WTC11 (cell line): ENCODE results near the gene CORO2B. TPM values are rescaled to one million over a fixed set of nuclear protein-coding genes. Genes with fewer than 3 reads are reported as not detected.

Experiments used
- ATAC-seq: fragments of 200-7000 bp; cut with Tn5 transposase; 2 replicates; pipeline ENCODE4 v1.10.0; 2021; ENCODE audit warnings: mild to moderate bottlenecking, moderate library complexity
- CTCF ChIA-PET: fragments of 300-600 bp; sonication (Branson Sonifier 250); formaldehyde crosslinking; loops from one replicate; lab custom pipeline; 2021; ENCODE audit warnings: antibody characterized with exemption; lab: Charles Lee
- POLR2A ChIA-PET: fragments of 350-600 bp; sonication (Branson Sonifier 250); formaldehyde crosslinking; loops from one replicate; lab custom pipeline; 2021; ENCODE audit warnings: antibody characterized with exemption; lab: Charles Lee
- DNase-seq: peaks from one replicate; pipeline ENCODE4 v3.0.0; 2021; ENCODE audit warnings: low spot score
- H3K27ac Mint-ChIP-seq: 2 replicates; pipeline ENCODE4 v1.8.0; 2021; ENCODE audit warnings: mixed read lengths
- H3K27me3 Mint-ChIP-seq: 2 replicates; pipeline ENCODE4 v1.8.0; 2021; ENCODE audit warnings: low read depth, mild to moderate bottlenecking, moderate library complexity, mixed read lengths
- H3K36me3 Mint-ChIP-seq: 2 replicates; pipeline ENCODE4 v1.8.0; 2021; ENCODE audit warnings: mixed read lengths
- H3K4me1 Mint-ChIP-seq: 2 replicates; pipeline ENCODE4 v1.8.0; 2022; ENCODE audit warnings: mixed read lengths
- H3K4me3 Mint-ChIP-seq: 2 replicates; pipeline ENCODE4 v1.8.0; 2021; ENCODE audit warnings: mild to moderate bottlenecking, moderate library complexity, mixed read lengths
- H3K9me3 Mint-ChIP-seq: 2 replicates; pipeline ENCODE4 v1.8.0; 2021; ENCODE audit warnings: mixed read lengths
- CREM ChIP-seq: sonication (generic); formaldehyde crosslinking; IDR thresholded peaks from 2 replicates; pipeline ENCODE4 v1.8.1; 2022; ENCODE audit warnings: mild to moderate bottlenecking, missing genetic modification reagents, moderate library complexity
- EMX1 ChIP-seq: fragments of 250-450 bp; sonication (Bioruptor Pico); IDR thresholded peaks from 2 replicates; pipeline ENCODE4 v1.8.0; 2021; ENCODE audit warnings: mild to moderate bottlenecking
- ETV6 ChIP-seq: sonication (generic); formaldehyde crosslinking; IDR thresholded peaks from 2 replicates; pipeline ENCODE4 v1.8.1; 2022; ENCODE audit warnings: mild to moderate bottlenecking, missing genetic modification reagents
- ZBTB21 ChIP-seq: sonication (generic); formaldehyde crosslinking; IDR thresholded peaks from 2 replicates; pipeline ENCODE4 v1.8.1; 2023; ENCODE audit warnings: mild to moderate bottlenecking, missing genetic modification reagents, borderline replicate concordance
- ZNF396 ChIP-seq: fragments of 250-450 bp; sonication (Bioruptor Pico); IDR thresholded peaks from 2 replicates; pipeline ENCODE4 v1.8.0; 2021; ENCODE audit warnings: mild to moderate bottlenecking, moderate library complexity, borderline replicate concordance
- ZNF423 ChIP-seq: fragments of 250-450 bp; sonication (Bioruptor Pico); IDR thresholded peaks from 2 replicates; pipeline ENCODE4 v2.1.2; 2022; ENCODE audit warnings: mild to moderate bottlenecking, moderate library complexity
- total RNA-seq: library from RNA; stranded (reverse); gene quantifications from 3 replicates; pipeline ENCODE4 v1.2.3, GENCODE V29; 2021
- TF ChIP-seq, protein P1 (sequence below): sonication (generic); formaldehyde crosslinking; conservative IDR thresholded peaks from 2 replicates; pipeline ENCODE4 v1.8.1; 2022; ENCODE audit warnings: mild to moderate bottlenecking, missing genetic modification reagents
- TF ChIP-seq, protein P2 (sequence below): sonication (generic); formaldehyde crosslinking; IDR thresholded peaks from 2 replicates; pipeline ENCODE4 v1.8.1; 2023; ENCODE audit warnings: mild to moderate bottlenecking, missing genetic modification reagents, moderate library complexity
- TF ChIP-seq, protein P3 (sequence below): sonication (generic); formaldehyde crosslinking; conservative IDR thresholded peaks from 2 replicates; pipeline ENCODE4 v1.8.1; 2023; ENCODE audit warnings: mild to moderate bottlenecking, low read depth, missing genetic modification reagents, moderate library complexity
- TF ChIP-seq, protein P4 (sequence below): fragments of 200-600 bp; IDR thresholded peaks from 2 replicates; pipeline ENCODE4 v1.8.0; 2022; ENCODE audit warnings: antibody characterized with exemption
- TF ChIP-seq, protein P5 (sequence below): sonication (generic); formaldehyde crosslinking; IDR thresholded peaks from 2 replicates; pipeline ENCODE4 v1.8.1; 2022; ENCODE audit warnings: mild to moderate bottlenecking, moderate library complexity, missing genetic modification reagents
- TF ChIP-seq, protein P6 (sequence below): sonication (generic); formaldehyde crosslinking; IDR thresholded peaks from 2 replicates; pipeline ENCODE4 v1.8.1; 2022; ENCODE audit warnings: missing genetic modification reagents, borderline replicate concordance
- TF ChIP-seq, protein P7 (sequence below): sonication (generic); formaldehyde crosslinking; IDR thresholded peaks from 2 replicates; pipeline ENCODE4 v1.8.1; 2023; ENCODE audit warnings: mild to moderate bottlenecking, missing genetic modification reagents
- TF ChIP-seq, protein P8 (sequence below): sonication (generic); formaldehyde crosslinking; IDR thresholded peaks from 2 replicates; pipeline ENCODE4 v1.8.0; 2023; ENCODE audit warnings: mild to moderate bottlenecking, missing genetic modification reagents

The CORO2B gene
- total RNA-seq, 1 experiment from 2014 or later = 4.9 TPM

DNA sequence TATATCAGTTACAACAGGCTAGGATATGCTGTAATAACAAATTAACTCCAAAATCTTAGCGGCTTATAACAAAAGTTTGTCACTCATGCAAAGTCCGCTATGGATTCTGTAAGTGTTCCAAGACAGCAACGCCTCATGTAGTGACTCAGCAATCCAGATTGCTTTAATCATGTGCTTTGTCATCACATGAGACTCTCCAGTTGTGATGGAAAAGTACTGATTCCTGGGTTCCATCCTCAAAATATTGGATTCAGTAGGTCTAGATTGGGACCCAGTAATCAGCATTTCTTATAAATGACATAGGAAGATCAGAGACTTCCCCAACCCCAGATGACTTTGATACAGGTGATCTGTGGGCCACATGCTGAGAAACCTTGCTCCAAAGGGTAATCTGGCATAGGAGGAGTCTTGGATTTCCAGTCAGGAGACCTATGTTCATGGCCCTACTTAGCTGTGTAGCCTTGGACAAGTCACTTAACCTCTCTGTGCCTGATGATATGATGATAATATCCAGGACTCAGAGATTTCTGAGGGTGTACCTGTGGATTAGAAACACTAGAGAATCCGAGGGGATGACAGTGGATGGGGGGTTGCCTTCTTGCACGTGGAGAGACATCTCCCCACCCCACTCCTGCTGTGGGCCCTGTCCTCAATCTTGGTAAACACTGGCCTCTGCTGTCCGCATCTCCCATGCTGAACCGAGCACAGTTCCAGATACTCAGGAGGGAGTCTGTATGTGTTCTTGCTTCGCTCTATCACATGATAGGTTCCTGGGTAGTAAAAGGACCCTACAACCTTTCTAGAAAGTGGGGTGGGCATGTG lies 65.5 kb downstream of the CORO2B start:
- no peak for TF ChIP-seq ETV6 (CRISPR knock-in tag)
- TF ChIP-seq ZBTB21 = no peak
- TF ChIP-seq ZNF423 (CRISPR knock-in tag) = no peak
- TF ChIP-seq CREM (CRISPR knock-in tag) = no peak
- TF ChIP-seq, protein P1, sequence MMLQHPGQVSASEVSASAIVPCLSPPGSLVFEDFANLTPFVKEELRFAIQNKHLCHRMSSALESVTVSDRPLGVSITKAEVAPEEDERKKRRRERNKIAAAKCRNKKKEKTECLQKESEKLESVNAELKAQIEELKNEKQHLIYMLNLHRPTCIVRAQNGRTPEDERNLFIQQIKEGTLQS (CRISPR knock-in tag) = no peak
- no peak for TF ChIP-seq EMX1 (CRISPR knock-in tag)
- TF ChIP-seq, protein P2, sequence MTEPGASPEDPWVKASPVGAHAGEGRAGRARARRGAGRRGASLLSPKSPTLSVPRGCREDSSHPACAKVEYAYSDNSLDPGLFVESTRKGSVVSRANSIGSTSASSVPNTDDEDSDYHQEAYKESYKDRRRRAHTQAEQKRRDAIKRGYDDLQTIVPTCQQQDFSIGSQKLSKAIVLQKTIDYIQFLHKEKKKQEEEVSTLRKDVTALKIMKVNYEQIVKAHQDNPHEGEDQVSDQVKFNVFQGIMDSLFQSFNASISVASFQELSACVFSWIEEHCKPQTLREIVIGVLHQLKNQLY (CRISPR knock-in tag) = no peak
- CTCF ChIA-PET = interaction anchor here (1.2 to 1.9 kb wide), 4 partner anchors 13 to 232 kb away, joined by 3 to 8 read pairs (median 4); no protein-coding TSS in a partner anchor
- H3K36me3 Mint-ChIP-seq = no peaks in the 10 kb centered on the region

DNA sequence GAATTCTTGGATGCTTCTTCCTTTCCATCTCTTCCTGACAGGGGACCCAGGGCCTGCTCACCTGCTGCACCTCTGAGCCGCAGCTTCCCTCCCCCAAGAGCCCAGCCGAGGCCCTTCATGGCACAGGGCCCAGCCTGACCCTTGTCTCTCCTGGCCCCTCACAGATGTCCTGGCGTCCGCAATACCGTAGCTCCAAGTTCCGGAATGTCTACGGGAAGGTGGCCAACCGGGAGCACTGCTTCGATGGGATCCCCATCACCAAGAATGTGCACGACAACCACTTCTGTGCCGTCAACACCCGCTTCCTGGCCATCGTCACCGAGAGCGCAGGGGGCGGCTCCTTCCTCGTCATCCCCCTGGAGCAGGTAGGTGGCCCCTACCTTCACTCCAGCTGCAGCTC lies 66.2 kb downstream of the CORO2B start:
- Mint-ChIP-seq H3K36me3 (no peaks in the 10 kb centered on the region), H3K27ac (no peak overlapping the region), H3K9me3 (no peaks in the 10 kb centered on the region), H3K4me3 (no peak overlapping the region), H3K4me1 (peaks cover 27% of the 10 kb centered on the region), H3K27me3 (no peaks in the 10 kb centered on the region)
- ATAC-seq (no peak), DNase-seq (no peak)
- ChIA-PET POLR2A (no interaction called here), CTCF (interaction anchor here (1.2 to 2.2 kb wide), 4 partner anchors 13 to 231 kb away, joined by 3 to 9 read pairs (median 4); no protein-coding TSS in a partner anchor)
- TF ChIP-seq, protein P3, sequence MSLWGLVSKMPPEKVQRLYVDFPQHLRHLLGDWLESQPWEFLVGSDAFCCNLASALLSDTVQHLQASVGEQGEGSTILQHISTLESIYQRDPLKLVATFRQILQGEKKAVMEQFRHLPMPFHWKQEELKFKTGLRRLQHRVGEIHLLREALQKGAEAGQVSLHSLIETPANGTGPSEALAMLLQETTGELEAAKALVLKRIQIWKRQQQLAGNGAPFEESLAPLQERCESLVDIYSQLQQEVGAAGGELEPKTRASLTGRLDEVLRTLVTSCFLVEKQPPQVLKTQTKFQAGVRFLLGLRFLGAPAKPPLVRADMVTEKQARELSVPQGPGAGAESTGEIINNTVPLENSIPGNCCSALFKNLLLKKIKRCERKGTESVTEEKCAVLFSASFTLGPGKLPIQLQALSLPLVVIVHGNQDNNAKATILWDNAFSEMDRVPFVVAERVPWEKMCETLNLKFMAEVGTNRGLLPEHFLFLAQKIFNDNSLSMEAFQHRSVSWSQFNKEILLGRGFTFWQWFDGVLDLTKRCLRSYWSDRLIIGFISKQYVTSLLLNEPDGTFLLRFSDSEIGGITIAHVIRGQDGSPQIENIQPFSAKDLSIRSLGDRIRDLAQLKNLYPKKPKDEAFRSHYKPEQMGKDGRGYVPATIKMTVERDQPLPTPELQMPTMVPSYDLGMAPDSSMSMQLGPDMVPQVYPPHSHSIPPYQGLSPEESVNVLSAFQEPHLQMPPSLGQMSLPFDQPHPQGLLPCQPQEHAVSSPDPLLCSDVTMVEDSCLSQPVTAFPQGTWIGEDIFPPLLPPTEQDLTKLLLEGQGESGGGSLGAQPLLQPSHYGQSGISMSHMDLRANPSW (CRISPR knock-in tag) = no peak
- TF ChIP-seq, protein P4, sequence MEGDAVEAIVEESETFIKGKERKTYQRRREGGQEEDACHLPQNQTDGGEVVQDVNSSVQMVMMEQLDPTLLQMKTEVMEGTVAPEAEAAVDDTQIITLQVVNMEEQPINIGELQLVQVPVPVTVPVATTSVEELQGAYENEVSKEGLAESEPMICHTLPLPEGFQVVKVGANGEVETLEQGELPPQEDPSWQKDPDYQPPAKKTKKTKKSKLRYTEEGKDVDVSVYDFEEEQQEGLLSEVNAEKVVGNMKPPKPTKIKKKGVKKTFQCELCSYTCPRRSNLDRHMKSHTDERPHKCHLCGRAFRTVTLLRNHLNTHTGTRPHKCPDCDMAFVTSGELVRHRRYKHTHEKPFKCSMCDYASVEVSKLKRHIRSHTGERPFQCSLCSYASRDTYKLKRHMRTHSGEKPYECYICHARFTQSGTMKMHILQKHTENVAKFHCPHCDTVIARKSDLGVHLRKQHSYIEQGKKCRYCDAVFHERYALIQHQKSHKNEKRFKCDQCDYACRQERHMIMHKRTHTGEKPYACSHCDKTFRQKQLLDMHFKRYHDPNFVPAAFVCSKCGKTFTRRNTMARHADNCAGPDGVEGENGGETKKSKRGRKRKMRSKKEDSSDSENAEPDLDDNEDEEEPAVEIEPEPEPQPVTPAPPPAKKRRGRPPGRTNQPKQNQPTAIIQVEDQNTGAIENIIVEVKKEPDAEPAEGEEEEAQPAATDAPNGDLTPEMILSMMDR = no peak

More for the DNA sequence above, 65.5 kb downstream of the CORO2B start:
- H3K27me3 Mint-ChIP-seq = no peaks in the 10 kb centered on the region
- no peak overlapping the region for H3K27ac Mint-ChIP-seq
- peaks cover 28% of the 10 kb centered on the region for H3K4me1 Mint-ChIP-seq
- POLR2A ChIA-PET = no interaction called here
- no peak for ATAC-seq
- no peak overlapping the region for H3K4me3 Mint-ChIP-seq
- no peaks in the 10 kb centered on the region for H3K9me3 Mint-ChIP-seq
- DNase-seq = no peak

DNA sequence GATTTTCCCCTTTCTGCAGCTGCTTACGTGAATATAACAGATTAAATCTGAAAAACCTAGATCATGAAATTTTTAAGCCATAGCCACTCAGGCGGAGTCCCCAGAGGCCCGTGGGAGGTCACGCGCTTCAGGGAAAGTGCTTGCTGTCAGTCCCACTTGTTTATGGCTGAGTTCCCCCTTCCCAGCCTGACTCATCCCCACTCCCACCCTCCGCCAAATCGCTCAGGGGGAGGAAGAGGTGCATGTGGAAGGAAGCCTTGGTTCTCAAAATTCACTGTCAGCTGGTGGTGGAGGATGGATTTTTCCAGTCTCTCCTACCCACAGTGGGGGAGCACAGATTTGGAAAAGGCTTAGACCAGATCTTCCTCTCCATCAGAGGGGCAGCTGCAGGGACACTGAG lies 67.4 kb downstream of the CORO2B start:
- Mint-ChIP-seq H3K9me3 (no peaks in the 10 kb centered on the region), H3K4me3 (no peak overlapping the region), H3K4me1 (peaks cover 22% of the 10 kb centered on the region), H3K36me3 (no peaks in the 10 kb centered on the region), H3K27me3 (no peaks in the 10 kb centered on the region), H3K27ac (no peak overlapping the region)
- DNase-seq (no peak), ATAC-seq (no peak)
- ChIA-PET CTCF (interaction anchor here (0.9 to 2.2 kb wide), 6 partner anchors 22 to 386 kb away, joined by 3 to 9 read pairs (median 5); no protein-coding TSS in a partner anchor), POLR2A (no interaction called here)
- TF ChIP-seq ZNF396 (CRISPR knock-in tag) = no peak
- TF ChIP-seq, protein P5, sequence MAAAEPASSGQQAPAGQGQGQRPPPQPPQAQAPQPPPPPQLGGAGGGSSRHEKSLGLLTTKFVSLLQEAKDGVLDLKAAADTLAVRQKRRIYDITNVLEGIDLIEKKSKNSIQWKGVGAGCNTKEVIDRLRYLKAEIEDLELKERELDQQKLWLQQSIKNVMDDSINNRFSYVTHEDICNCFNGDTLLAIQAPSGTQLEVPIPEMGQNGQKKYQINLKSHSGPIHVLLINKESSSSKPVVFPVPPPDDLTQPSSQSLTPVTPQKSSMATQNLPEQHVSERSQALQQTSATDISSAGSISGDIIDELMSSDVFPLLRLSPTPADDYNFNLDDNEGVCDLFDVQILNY (CRISPR knock-in tag) = no peak
- TF ChIP-seq, protein P6, sequence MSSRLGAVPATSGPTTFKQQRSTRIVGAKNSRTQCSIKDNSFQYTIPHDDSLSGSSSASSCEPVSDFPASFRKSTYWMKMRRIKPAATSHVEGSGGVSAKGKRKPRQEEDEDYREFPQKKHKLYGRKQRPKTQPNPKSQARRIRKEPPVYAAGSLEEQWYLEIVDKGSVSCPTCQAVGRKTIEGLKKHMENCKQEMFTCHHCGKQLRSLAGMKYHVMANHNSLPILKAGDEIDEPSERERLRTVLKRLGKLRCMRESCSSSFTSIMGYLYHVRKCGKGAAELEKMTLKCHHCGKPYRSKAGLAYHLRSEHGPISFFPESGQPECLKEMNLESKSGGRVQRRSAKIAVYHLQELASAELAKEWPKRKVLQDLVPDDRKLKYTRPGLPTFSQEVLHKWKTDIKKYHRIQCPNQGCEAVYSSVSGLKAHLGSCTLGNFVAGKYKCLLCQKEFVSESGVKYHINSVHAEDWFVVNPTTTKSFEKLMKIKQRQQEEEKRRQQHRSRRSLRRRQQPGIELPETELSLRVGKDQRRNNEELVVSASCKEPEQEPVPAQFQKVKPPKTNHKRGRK (CRISPR knock-in tag) = no peak
- TF ChIP-seq, protein P7, sequence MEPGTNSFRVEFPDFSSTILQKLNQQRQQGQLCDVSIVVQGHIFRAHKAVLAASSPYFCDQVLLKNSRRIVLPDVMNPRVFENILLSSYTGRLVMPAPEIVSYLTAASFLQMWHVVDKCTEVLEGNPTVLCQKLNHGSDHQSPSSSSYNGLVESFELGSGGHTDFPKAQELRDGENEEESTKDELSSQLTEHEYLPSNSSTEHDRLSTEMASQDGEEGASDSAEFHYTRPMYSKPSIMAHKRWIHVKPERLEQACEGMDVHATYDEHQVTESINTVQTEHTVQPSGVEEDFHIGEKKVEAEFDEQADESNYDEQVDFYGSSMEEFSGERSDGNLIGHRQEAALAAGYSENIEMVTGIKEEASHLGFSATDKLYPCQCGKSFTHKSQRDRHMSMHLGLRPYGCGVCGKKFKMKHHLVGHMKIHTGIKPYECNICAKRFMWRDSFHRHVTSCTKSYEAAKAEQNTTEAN (CRISPR knock-in tag) = no peak
- TF ChIP-seq, protein P8, sequence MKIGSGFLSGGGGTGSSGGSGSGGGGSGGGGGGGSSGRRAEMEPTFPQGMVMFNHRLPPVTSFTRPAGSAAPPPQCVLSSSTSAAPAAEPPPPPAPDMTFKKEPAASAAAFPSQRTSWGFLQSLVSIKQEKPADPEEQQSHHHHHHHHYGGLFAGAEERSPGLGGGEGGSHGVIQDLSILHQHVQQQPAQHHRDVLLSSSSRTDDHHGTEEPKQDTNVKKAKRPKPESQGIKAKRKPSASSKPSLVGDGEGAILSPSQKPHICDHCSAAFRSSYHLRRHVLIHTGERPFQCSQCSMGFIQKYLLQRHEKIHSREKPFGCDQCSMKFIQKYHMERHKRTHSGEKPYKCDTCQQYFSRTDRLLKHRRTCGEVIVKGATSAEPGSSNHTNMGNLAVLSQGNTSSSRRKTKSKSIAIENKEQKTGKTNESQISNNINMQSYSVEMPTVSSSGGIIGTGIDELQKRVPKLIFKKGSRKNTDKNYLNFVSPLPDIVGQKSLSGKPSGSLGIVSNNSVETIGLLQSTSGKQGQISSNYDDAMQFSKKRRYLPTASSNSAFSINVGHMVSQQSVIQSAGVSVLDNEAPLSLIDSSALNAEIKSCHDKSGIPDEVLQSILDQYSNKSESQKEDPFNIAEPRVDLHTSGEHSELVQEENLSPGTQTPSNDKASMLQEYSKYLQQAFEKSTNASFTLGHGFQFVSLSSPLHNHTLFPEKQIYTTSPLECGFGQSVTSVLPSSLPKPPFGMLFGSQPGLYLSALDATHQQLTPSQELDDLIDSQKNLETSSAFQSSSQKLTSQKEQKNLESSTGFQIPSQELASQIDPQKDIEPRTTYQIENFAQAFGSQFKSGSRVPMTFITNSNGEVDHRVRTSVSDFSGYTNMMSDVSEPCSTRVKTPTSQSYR (CRISPR knock-in tag) = no peak
